Stimulated activated effector memory CD8-positive, alpha-beta T cell treated with anti-CD3 and anti-CD28 coated beads, Interleukin-12 subunit alpha, Interleukin-12 subunit beta, amount 100 ng/mL, for 72 hours (primary cell): ENCODE data around the gene MERTK.
"Not testable (repeated sequence)": the region's sequence is repeated elsewhere in the genome, so short reads cannot be mapped to it uniquely, and the experiment has no call there.

Source experiments
- ATAC-seq: fragments of 150-1000 bp; cut with Tn5 transposase; 2 replicates; pipeline ENCODE4 v1.10.0; 2021
- DNase-seq, 2 donors: peaks; one replicate each; pipeline ENCODE4 v3.0.0; 2021 to 2022; ENCODE audit warnings: low spot score in 2 of 2
- H3K27ac Mint-ChIP-seq: one replicate; pipeline ENCODE4 v1.8.0; 2022; ENCODE audit warnings: mild to moderate bottlenecking, mixed read lengths
- H3K36me3 Mint-ChIP-seq: one replicate; pipeline ENCODE4 v1.8.0; 2022; ENCODE audit warnings: mild to moderate bottlenecking, mixed read lengths
- H3K4me1 Mint-ChIP-seq: one replicate; pipeline ENCODE4 v1.8.0; 2022; ENCODE audit warnings: mixed read lengths
- H3K4me3 Mint-ChIP-seq: one replicate; pipeline ENCODE4 v1.8.0; 2022; ENCODE audit warnings: mild to moderate bottlenecking, mixed read lengths
- H3K9me3 Mint-ChIP-seq: one replicate; pipeline ENCODE4 v1.8.0; 2022; ENCODE audit warnings: mixed read lengths

Gene MERTK

DNA sequence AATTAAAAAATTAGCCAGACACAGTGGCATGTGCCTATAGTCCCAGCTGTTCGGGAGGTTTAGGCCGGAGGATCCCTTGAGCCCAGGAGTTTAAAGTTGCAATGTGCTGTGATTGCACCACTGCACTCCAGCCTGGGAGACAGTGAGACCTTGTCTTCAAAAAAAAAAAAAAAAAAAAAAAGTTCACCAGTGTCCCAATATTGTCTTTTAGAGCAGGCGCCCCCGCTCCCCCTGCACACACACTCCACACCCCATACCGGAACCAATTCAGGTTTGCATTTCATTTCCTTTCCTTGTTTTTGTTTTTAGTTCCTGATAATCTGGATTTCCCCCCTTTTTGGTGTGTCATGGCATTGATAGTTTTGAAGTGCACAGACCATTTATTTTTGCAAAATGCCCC lies 167.1 kb downstream of the MERTK start:
- H3K9me3 Mint-ChIP-seq: peaks cover 6% of the 10 kb centered on the region
- H3K36me3 Mint-ChIP-seq: peaks cover 99% of the 10 kb centered on the region
- H3K27ac Mint-ChIP-seq: peak overlapping the region; percentile 50
- ATAC-seq: no peak
- DNase-seq: no peak
- H3K4me1 Mint-ChIP-seq: peaks cover 45% of the 10 kb centered on the region
- H3K4me3 Mint-ChIP-seq: no peak overlapping the region

- peak; percentile 59 for ATAC-seq
These were observed 167.6 kb downstream of the MERTK start for GRCh38 chr2:112065966-112066365.

GRCh38 chr2:112069794-112070193 lies 171.4 kb downstream of the MERTK start:
- H3K4me3 Mint-ChIP-seq, H3K27ac Mint-ChIP-seq, ATAC-seq, H3K9me3 Mint-ChIP-seq, DNase-seq: not testable (repeated sequence)
- H3K36me3 Mint-ChIP-seq: peaks cover 100% of the 10 kb centered on the region
- peaks cover 49% of the 10 kb centered on the region for H3K4me1 Mint-ChIP-seq

More at GRCh38 chr2:112065966-112066365, 167.6 kb downstream of the MERTK start:
- peak overlapping the region; percentile 50 for H3K27ac Mint-ChIP-seq
- H3K9me3 Mint-ChIP-seq: peaks cover 6% of the 10 kb centered on the region
- no peak overlapping the region for H3K4me3 Mint-ChIP-seq
- H3K4me1 Mint-ChIP-seq: peaks cover 45% of the 10 kb centered on the region
- H3K36me3 Mint-ChIP-seq: peaks cover 99% of the 10 kb centered on the region
- no peak for DNase-seq

DNA sequence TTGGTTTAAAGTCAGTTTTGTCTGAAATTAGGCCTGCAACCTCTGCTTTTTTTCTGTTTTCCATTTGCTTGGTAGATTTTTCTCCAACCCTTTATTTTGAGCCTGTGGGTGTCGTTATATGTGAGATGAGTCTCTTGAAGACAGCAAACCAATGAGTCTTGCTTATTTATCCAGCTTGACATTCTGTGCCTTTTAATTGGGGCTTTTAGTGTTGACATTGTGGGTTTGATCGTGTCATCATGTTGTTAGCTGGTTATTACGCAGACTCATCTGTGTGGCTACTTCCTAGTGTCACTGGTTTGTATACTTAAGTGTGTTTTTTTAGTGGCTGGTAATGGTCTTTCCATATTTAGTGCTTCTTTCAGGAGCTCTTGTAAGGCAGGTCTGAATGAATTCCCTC lies 175.5 kb downstream of the MERTK start:
- Mint-ChIP-seq H3K4me3 (no peak overlapping the region), H3K27ac (no peak overlapping the region), H3K9me3 (peaks cover 3% of the 10 kb centered on the region), H3K4me1 (peaks cover 50% of the 10 kb centered on the region), H3K36me3 (peaks cover 99% of the 10 kb centered on the region)
- DNase-seq: no peak
- peak; percentile 40 for ATAC-seq

DNA sequence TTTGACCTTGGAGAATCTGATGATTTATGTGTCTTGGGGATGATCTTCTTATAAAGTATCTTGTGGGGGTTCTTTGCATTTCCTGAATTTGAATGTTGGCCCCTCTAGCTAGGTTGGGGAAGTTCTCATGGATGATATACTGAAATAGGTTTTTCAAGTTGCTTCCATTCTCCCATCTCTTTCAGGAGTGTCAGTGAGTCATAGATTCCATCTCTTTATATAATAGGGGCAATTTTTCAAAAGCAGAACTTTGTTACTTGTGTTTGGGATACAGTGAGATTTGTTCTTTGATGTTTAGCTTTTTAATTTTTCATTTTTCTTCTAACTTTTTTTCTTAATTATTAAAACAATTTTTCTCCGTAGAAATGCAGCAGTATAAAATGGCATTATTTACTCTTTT lies 176.1 kb downstream of the MERTK start:
- H3K27ac Mint-ChIP-seq: no peak overlapping the region
- no peak overlapping the region for H3K4me3 Mint-ChIP-seq
- H3K36me3 Mint-ChIP-seq: peaks cover 99% of the 10 kb centered on the region

GRCh38 chr2:112075490-112076260 lies 177.3 kb downstream of the MERTK start:
- Mint-ChIP-seq H3K27ac (peak overlapping the region; percentile 15), H3K4me1 (peaks cover 45% of the 10 kb centered on the region)

More for the DNA sequence above, 176.1 kb downstream of the MERTK start:
- H3K4me1 Mint-ChIP-seq: peaks cover 45% of the 10 kb centered on the region
- no peak for DNase-seq
- no peak for ATAC-seq
- peaks cover 3% of the 10 kb centered on the region for H3K9me3 Mint-ChIP-seq

DNA sequence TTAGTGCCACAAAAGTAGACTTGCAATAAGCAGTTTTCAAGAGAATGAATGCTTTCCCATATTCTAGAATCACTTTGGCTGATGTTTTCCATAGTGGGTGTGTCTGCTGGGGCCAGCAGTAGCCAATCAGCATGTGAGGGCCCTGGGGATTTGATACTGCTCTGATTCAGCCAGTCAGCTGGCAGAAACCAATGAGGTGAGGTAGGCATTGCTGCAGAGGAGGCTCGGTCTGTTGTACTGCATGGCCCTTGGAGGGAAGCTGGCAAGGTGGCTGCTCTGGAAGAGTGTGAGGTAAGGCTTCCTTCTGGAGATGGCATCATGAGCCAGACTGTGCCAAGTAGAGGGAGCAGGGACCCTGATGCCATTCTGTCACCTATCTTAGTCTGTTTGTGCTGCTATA lies 179.4 kb downstream of the MERTK start:
- H3K9me3 Mint-ChIP-seq: peaks cover 3% of the 10 kb centered on the region
- H3K4me3 Mint-ChIP-seq: no peak overlapping the region
- no peak overlapping the region for H3K27ac Mint-ChIP-seq
- DNase-seq: no peak
- peaks cover 94% of the 10 kb centered on the region for H3K36me3 Mint-ChIP-seq
- H3K4me1 Mint-ChIP-seq: peaks cover 31% of the 10 kb centered on the region
- ATAC-seq: no peak

More at GRCh38 chr2:112075490-112076260, 177.3 kb downstream of the MERTK start:
- no peak for ATAC-seq
- Mint-ChIP-seq H3K4me3 (no peak overlapping the region), H3K9me3 (peaks cover 3% of the 10 kb centered on the region), H3K36me3 (peaks cover 94% of the 10 kb centered on the region)
- DNase-seq: no peak
